ENCODE results near the gene ASTN2.

Gene ASTN2

GRCh38 chr9:116741086-116741740 is 673.6 kb downstream of the ASTN2 start:
- DNase-seq (ENCODE audit: extremely low read depth, insufficient read length): no peak
- no peak for TF ChIP-seq CTCF (IDR thresholded peaks at IDR 0.05; ENCODE audit: insufficient read depth, low read length, poor library complexity, severe bottlenecking)

GRCh38 chr9:116737152-116737546 is 677.7 kb downstream of the ASTN2 start:
- H3K36me3 ChIP-seq (ENCODE audit: control insufficient read depth, insufficient read depth, low read length): no peaks in the 10 kb centered on the region
- peak; percentile 55 for DNase-seq (ENCODE audit: extremely low read depth, insufficient read length)
- TF ChIP-seq CTCF (IDR thresholded peaks at IDR 0.05; ENCODE audit: insufficient read depth, low read length, poor library complexity, severe bottlenecking): peak; percentile 99
- no peak overlapping the region for H3K4me3 ChIP-seq (replicated peaks; ENCODE audit: low read depth, low read length)
- no peaks in the 10 kb centered on the region for H3K27me3 ChIP-seq (replicated peaks; ENCODE audit: control insufficient read depth, insufficient read depth, low read length)

More at GRCh38 chr9:116741086-116741740, 673.6 kb downstream of the ASTN2 start:
- Histone ChIP-seq H3K27me3 (replicated peaks; ENCODE audit: control insufficient read depth, insufficient read depth, low read length) (no peaks in the 10 kb centered on the region; the same call in 1 of the 2 replicates), H3K36me3 (ENCODE audit: control insufficient read depth, insufficient read depth, low read length) (no peaks in the 10 kb centered on the region), H3K4me3 (replicated peaks; ENCODE audit: low read depth, low read length) (no peak overlapping the region)

GRCh38 chr9:116736399-116737151 is 678.3 kb downstream of the ASTN2 start:
- no peak for DNase-seq (ENCODE audit: extremely low read depth, insufficient read length)
- Histone ChIP-seq H3K4me3 (replicated peaks; ENCODE audit: low read depth, low read length) (no peak overlapping the region), H3K27me3 (replicated peaks; ENCODE audit: control insufficient read depth, insufficient read depth, low read length) (no peaks in the 10 kb centered on the region), H3K36me3 (ENCODE audit: control insufficient read depth, insufficient read depth, low read length) (no peaks in the 10 kb centered on the region)
- TF ChIP-seq CTCF (IDR thresholded peaks at IDR 0.05; ENCODE audit: insufficient read depth, low read length, poor library complexity, severe bottlenecking): no peak

GRCh38 chr9:116733010-116733641 is 681.7 kb downstream of the ASTN2 start:
- no peak overlapping the region for H3K4me3 ChIP-seq (replicated peaks; ENCODE audit: low read depth, low read length)
- no peaks in the 10 kb centered on the region for H3K27me3 ChIP-seq (replicated peaks; ENCODE audit: control insufficient read depth, insufficient read depth, low read length)
- no peaks in the 10 kb centered on the region for H3K36me3 ChIP-seq (ENCODE audit: control insufficient read depth, insufficient read depth, low read length)
- no peak for TF ChIP-seq CTCF (IDR thresholded peaks at IDR 0.05; ENCODE audit: insufficient read depth, low read length, poor library complexity, severe bottlenecking)
- DNase-seq (ENCODE audit: extremely low read depth, insufficient read length): peak; percentile 13

- Histone ChIP-seq H3K27me3 (replicated peaks; ENCODE audit: control insufficient read depth, insufficient read depth, low read length) (no peaks in the 10 kb centered on the region), H3K36me3 (ENCODE audit: control insufficient read depth, insufficient read depth, low read length) (no peaks in the 10 kb centered on the region), H3K4me3 (replicated peaks; ENCODE audit: low read depth, low read length) (no peak overlapping the region)
- DNase-seq (ENCODE audit: extremely low read depth, insufficient read length): no peak
- no peak for TF ChIP-seq CTCF (IDR thresholded peaks at IDR 0.05; ENCODE audit: insufficient read depth, low read length, poor library complexity, severe bottlenecking)
Measured at GRCh38 chr9:116726602-116727001, 688.3 kb downstream of the ASTN2 start.

Measured in GM06990 (cell line).